Liver (tissue), 9 donors: ENCODE data around the gene PTPRC. TPM values are rescaled to one million over a fixed set of nuclear protein-coding genes. Genes with fewer than 3 reads are reported as not detected.

Source experiments
- DNase-seq: peaks from one replicate; pipeline ENCODE4 v3.0.0-alpha.2; 2017; ENCODE audit warnings: low spot score
- H3K27ac ChIP-seq, 2 donors: one replicate each; pipeline ENCODE4 v1.7.0; 2013; ENCODE audit warnings: inconsistent platforms in 2 of 2, low read length in 2 of 2, control low read depth in 1 of 2, low read depth in 1 of 2, mild to moderate bottlenecking in 1 of 2
- H3K27me3 ChIP-seq, 4 donors: one replicate each; pipeline versions ENCODE4 v1.6.1 to v1.7.0; 2013; ENCODE audit warnings: low read length in 3 of 4, inconsistent platforms in 1 of 4, mild to moderate bottlenecking in 1 of 4, moderate library complexity in 1 of 4; ENCODE audit not compliant: control insufficient read depth in 4 of 4, insufficient read depth in 4 of 4
- H3K36me3 ChIP-seq, 4 donors: one replicate each; pipeline versions ENCODE4 v1.6.1 to v1.7.0; 2013; ENCODE audit warnings: low read length in 3 of 4, mild to moderate bottlenecking in 3 of 4, low read depth in 1 of 4, moderate library complexity in 1 of 4; ENCODE audit not compliant: control insufficient read depth in 4 of 4, insufficient read depth in 3 of 4
- H3K4me1 ChIP-seq, 4 donors: one replicate each; pipeline versions ENCODE4 v1.6.1 to v1.7.0; 2013; ENCODE audit warnings: low read length in 3 of 4, mild to moderate bottlenecking in 3 of 4, moderate library complexity in 1 of 4; ENCODE audit not compliant: control insufficient read depth in 4 of 4, insufficient read depth in 4 of 4
- H3K4me3 ChIP-seq, 3 donors: one replicate each; pipeline versions ENCODE4 v1.6.1 to v1.7.0; 2013; ENCODE audit warnings: low read length in 3 of 3, control low read depth in 1 of 3, low read depth in 1 of 3, mild to moderate bottlenecking in 1 of 3
- H3K9ac ChIP-seq, 2 donors: one replicate each; pipeline ENCODE4 v1.7.0; 2013; ENCODE audit warnings: low read length in 2 of 2, mild to moderate bottlenecking in 2 of 2, moderate library complexity in 2 of 2, control low read depth in 1 of 2, low read depth in 1 of 2
- H3K9me3 ChIP-seq, 4 donors: one replicate each; pipeline versions ENCODE4 v1.6.1 to v1.7.0; 2013; ENCODE audit warnings: low read length in 3 of 4; ENCODE audit not compliant: control insufficient read depth in 4 of 4
- ATF3 ChIP-seq: IDR thresholded peaks from 2 replicates; pipeline ENCODE4 v1.6.1; 2016; ENCODE audit warnings: antibody characterized with exemption
- CTCF ChIP-seq: fragments of 150-350 bp; IDR thresholded peaks from 2 replicates; pipeline ENCODE4 v1.5.1; 2017; ENCODE audit warnings: improper control_type of control experiment, low read depth, low read length; ENCODE audit not compliant: missing input control
- EGR1 ChIP-seq, 2 donors: IDR thresholded peaks; 2 replicates each; pipeline ENCODE4 v1.6.1; 2016 to 2018; ENCODE audit warnings: antibody characterized with exemption in 2 of 2, low read depth in 2 of 2
- FOXA1 ChIP-seq: IDR thresholded peaks from 2 replicates; pipeline ENCODE4 v1.6.1; 2016; ENCODE audit warnings: antibody characterized with exemption
- FOXA2 ChIP-seq: IDR thresholded peaks from 2 replicates; pipeline ENCODE4 v1.6.1; 2016; ENCODE audit warnings: antibody characterized with exemption
- GABPA ChIP-seq, 2 donors: IDR thresholded peaks in 1 of 2; conservative IDR thresholded peaks in 1 of 2; 2 replicates each; pipeline ENCODE4 v1.6.1; 2016; ENCODE audit warnings: antibody characterized with exemption in 2 of 2, mild to moderate bottlenecking in 1 of 2, moderate library complexity in 1 of 2
- HNF4A ChIP-seq, 2 donors: conservative IDR thresholded peaks; 2 replicates each; pipeline ENCODE4 v1.6.1; 2016; ENCODE audit warnings: antibody characterized with exemption in 2 of 2, mild to moderate bottlenecking in 2 of 2
- HNF4G ChIP-seq: IDR thresholded peaks from 2 replicates; pipeline ENCODE4 v1.6.1; 2016; ENCODE audit warnings: antibody characterized with exemption
- MAX ChIP-seq: IDR thresholded peaks from 2 replicates; pipeline ENCODE4 v1.6.1; 2016; ENCODE audit warnings: antibody characterized with exemption
- RAD21 ChIP-seq, 2 donors: IDR thresholded peaks; 2 replicates each; pipeline ENCODE4 v1.6.1; 2016; ENCODE audit warnings: antibody characterized with exemption in 2 of 2, mild to moderate bottlenecking in 2 of 2
- REST ChIP-seq: IDR thresholded peaks from 2 replicates; pipeline ENCODE4 v1.6.1; 2016; ENCODE audit warnings: antibody characterized with exemption, mild to moderate bottlenecking
- RXRA ChIP-seq, 2 donors: IDR thresholded peaks; 2 replicates each; pipeline ENCODE4 v1.6.1; 2017 to 2018; ENCODE audit warnings: antibody characterized with exemption in 2 of 2, mild to moderate bottlenecking in 1 of 2
- SP1 ChIP-seq: IDR thresholded peaks from 2 replicates; pipeline ENCODE4 v1.6.1; 2018; ENCODE audit warnings: antibody characterized with exemption, mild to moderate bottlenecking
- TAF1 ChIP-seq: conservative IDR thresholded peaks from 2 replicates; pipeline ENCODE4 v1.6.1; 2016; ENCODE audit warnings: antibody characterized with exemption, mild to moderate bottlenecking
- YY1 ChIP-seq: IDR thresholded peaks from 2 replicates; pipeline ENCODE4 v1.6.1; 2016; ENCODE audit warnings: antibody characterized with exemption, mild to moderate bottlenecking
- ZBTB33 ChIP-seq: IDR thresholded peaks from 2 replicates; pipeline ENCODE4 v1.6.1; 2016; ENCODE audit warnings: antibody characterized with exemption
- WGBS: extraction: QIAGEN DNeasy Blood & Tissue Kit; methylation state at CpG from one replicate; pipeline ENCODE4 v1.1.7; 2013; 5-methylcytosine and 5-hydroxymethylcytosine counted together
- polyA plus RNA-seq, 2 donors: library from polyadenylated mRNA; stranded (reverse) in 1 of 2; unstranded in 1 of 2; fragments of 200-250 nt in 1 of 2; fragments of >200 nt in 1 of 2; fragmentation: Nextera tagmentation in 1 of 2; extraction: Ambion mirVana in 1 of 2; gene quantifications; one replicate each; pipeline versions ENCODE4 v1.2.1 to v1.2.3, GENCODE V29; 2013 to 2015
- total RNA-seq, 2 donors: library from RNA; depleted of rRNA; stranded (reverse); fragments of >200 nt; gene quantifications; one replicate each; pipeline ENCODE4 v1.2.3, GENCODE V29; 2014
- donor health status: healthy.
- donor health status: healthy.
- donor health status: healthy.
- donor health status: healthy.
- donor health status: healthy.

The PTPRC gene
- total and polyA plus RNA-seq, 4 donors, result 5.8 to 34.1 (median 16.2) TPM

- Histone ChIP-seq H3K4me3 (no peak overlapping the region), H3K27ac (no peak overlapping the region), H3K4me1 (no peaks in the 10 kb centered on the region), H3K36me3 (no peaks in the 10 kb centered on the region), H3K27me3 (peaks cover 0 to 2% (median 0%) of the 10 kb centered on the region in 4 donors), H3K9me3 (no peaks in the 10 kb centered on the region), H3K9ac (no peak overlapping the region)
- no peak for TF ChIP-seq FOXA1
- TF ChIP-seq HNF4G, result no peak
- TF ChIP-seq ZBTB33, result no peak
- TF ChIP-seq EGR1 (IDR thresholded peaks at IDR 0.05; ENCODE audit: low read depth in 2 of 2), result no peak
- TF ChIP-seq REST, result no peak
- TF ChIP-seq RXRA (IDR thresholded peaks at IDR 0.05), result no peak
- TF ChIP-seq GABPA (IDR thresholded peaks at IDR 0.05 in 1 of 2, conservative IDR thresholded peaks at IDR 0.05 in 1 of 2), result no peak
- TF ChIP-seq SP1, result no peak
- no peak for TF ChIP-seq HNF4A (conservative IDR thresholded peaks at IDR 0.05)
- no peak for TF ChIP-seq YY1
- TF ChIP-seq ATF3, result no peak
- TF ChIP-seq FOXA2, result no peak
- TF ChIP-seq RAD21 (IDR thresholded peaks at IDR 0.05), result no peak
- TF ChIP-seq MAX, result no peak
- DNase-seq, result no peak
- 83% methylated on average over 5 of the region's 5 CpGs for WGBS
Measured at GRCh38 chr1:198611219-198611618, 27.6 kb upstream of the PTPRC start.

GRCh38 chr1:198612471-198613260, 26.2 kb upstream of the PTPRC start:
- Histone ChIP-seq H3K9ac (peak overlapping the region in 1 of 2 donors; percentile 64), H3K4me3 (no peak overlapping the region), H3K36me3 (no peaks in the 10 kb centered on the region), H3K27ac (no peak overlapping the region), H3K4me1 (no peaks in the 10 kb centered on the region), H3K9me3 (no peaks in the 10 kb centered on the region), H3K27me3 (peaks cover 0 to 5% (median 0%) of the 10 kb centered on the region in 4 donors)
- WGBS, result 81% methylated on average over 6 of the region's 6 CpGs
- no peak for DNase-seq
- no peak for TF ChIP-seq REST
- no peak for TF ChIP-seq TAF1
- TF ChIP-seq HNF4A (conservative IDR thresholded peaks at IDR 0.05), result no peak
- no peak for TF ChIP-seq CTCF
- no peak for TF ChIP-seq YY1
- no peak for TF ChIP-seq RAD21 (IDR thresholded peaks at IDR 0.05)
- TF ChIP-seq RXRA (IDR thresholded peaks at IDR 0.05), result no peak
- no peak for TF ChIP-seq MAX
- no peak for TF ChIP-seq HNF4G
- no peak for TF ChIP-seq ZBTB33
